PFSK-1 (cell line): ENCODE data around the gene GLRA1.

Experiments used
- POLR2AphosphoS5 ChIP-seq: IDR thresholded peaks from 2 replicates; pipeline ENCODE4 v1.6.1; 2012; ENCODE audit warnings: low read depth, mild to moderate bottlenecking, control low read depth, low read length, moderate library complexity
- SIN3A ChIP-seq: IDR thresholded peaks from 2 replicates; pipeline ENCODE4 v1.6.1; 2012; ENCODE audit warnings: mild to moderate bottlenecking, low read length, moderate library complexity, borderline replicate concordance; ENCODE audit not compliant: insufficient read depth

GRCh38 chr5:151912360-151912759 lies 12.3 kb downstream of the GLRA1 start:
- TF ChIP-seq SIN3A, result no peak
- TF ChIP-seq POLR2AphosphoS5, result no peak
